Measurements from ENCODE around the gene MBTPS1. TPM values are rescaled to one million over a fixed set of nuclear protein-coding genes. Genes with fewer than 3 reads are reported as not detected.

The MBTPS1 gene
- total RNA-seq, 1 donor from 2014 or later, result 122 TPM

GRCh38 chr16:84040823-84041820, 75.6 kb downstream of the MBTPS1 start:
- no peak for DNase-seq (ENCODE audit: extremely low read depth, low read depth, low spot score)

DNA sequence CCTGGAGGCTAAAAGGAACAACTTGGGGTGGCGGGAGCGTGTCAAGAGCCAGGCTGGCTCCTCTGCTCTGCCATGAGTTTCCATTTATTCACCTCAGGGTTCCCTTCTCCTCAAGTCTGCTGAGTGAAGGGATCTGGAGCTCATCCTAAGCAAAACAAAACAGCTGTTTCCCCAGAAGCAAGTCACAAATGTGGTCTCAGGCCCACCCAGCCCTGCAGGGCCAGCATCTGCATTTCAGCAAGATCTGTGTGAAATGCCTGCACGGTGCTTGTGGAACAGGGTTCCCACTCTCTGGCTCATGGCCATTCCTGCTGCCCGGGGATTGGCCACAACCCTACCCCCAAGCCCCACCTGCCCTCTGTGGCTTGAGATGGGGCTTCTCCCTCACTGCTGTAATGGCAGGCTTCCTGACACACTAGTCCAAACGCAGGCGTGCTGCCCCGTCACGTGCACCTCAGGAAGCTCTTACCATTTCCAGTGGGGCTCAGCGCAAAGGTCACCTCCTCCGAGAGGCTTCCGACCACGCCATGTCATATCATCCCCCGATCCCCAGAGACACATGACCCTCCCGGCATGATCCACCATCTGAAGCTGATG, 76.4 kb downstream of the MBTPS1 start:
- no peak for DNase-seq (ENCODE audit: extremely low read depth, low read depth, low spot score)

GRCh38 chr16:84039696-84040095, 77.0 kb downstream of the MBTPS1 start:
- DNase-seq (ENCODE audit: extremely low read depth, low read depth, low spot score), result no peak

GRCh38 chr16:84038469-84038868, 78.3 kb downstream of the MBTPS1 start:
- no peak for DNase-seq (ENCODE audit: extremely low read depth, low read depth, low spot score)

DNA sequence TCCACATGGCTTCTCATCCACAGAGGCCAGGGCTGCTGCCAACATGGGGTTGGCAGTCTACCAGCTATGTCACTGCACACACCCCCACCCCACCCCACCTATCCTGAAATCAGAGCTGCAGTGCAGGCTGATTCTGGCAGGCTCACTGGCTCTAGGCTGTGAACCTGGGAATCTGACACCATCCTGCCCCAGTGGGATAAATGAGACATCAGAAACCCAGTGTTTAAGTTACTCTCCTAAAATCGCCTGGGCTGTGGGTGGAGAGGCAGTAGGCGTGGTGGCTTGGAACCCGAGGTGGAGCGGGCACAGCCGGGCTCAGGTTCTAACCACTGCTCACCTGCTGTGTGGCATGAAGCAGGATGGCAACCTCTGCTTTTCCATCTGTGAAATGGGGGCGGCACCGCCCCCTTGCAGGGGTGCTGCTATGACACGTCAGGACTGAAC, 79.7 kb downstream of the MBTPS1 start:
- no peak for DNase-seq (ENCODE audit: extremely low read depth, low read depth, low spot score)

GRCh38 chr16:84036131-84036530, 80.6 kb downstream of the MBTPS1 start:
- no peak for DNase-seq (ENCODE audit: extremely low read depth, low read depth, low spot score)

DNA sequence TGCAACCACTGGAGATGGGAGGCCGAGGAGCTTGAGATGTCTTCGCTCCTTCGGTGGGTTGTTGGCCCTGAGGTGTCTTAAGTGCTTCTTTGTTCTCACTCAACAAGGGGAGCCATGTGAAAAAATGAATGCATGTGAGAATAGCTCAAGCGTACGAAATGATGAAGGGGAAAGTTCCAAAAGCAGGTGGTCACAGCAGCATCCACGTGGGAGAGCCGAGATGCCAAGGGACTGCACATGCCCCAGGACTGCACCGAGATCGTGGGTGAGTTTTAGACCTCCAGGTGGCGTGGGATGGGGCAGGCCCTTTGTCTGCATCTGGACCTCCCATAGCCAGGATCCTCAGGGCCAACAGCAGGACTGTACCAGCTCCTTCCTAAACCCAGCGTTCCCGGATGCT, 82.2 kb downstream of the MBTPS1 start:
- no peak for DNase-seq (ENCODE audit: extremely low read depth, low read depth, low spot score)

GRCh38 chr16:84033251-84034195, 83.2 kb downstream of the MBTPS1 start:
- DNase-seq (ENCODE audit: extremely low read depth, low read depth, low spot score), result no peak

DNA sequence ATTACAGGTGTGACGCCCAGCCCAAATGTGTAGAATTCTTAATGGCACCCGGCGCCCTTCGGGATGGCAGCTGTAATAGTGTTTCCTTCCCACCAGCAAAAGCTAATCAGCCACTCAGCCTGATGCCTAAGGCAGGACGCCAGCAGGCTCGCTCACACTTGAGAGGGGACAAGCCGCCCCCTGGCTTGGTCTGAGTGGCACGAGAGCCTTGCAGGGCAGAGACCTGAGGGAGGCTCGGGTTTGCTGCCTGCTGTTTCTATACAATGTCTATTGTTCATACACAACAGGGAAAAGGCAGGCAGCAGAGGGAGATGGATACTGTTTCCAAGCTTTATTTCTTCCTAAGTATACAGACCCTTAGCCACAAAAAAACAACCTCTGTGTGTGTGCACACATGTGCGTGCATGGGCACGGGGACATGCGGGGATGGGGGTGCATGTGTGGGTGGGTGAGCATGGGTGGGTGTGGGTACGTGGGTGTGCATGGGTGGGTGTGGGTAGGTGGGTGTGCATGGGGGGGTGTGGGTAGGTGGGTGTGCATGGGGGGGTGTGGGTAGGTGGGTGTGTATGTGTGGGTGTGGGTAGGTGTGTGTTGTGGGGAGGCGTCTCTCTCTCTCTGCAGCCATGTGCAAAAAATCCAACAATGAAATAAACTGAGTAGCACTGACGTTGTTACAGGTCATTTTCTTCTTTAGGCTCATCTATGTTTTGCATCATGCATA, 84.1 kb downstream of the MBTPS1 start:
- DNase-seq (ENCODE audit: extremely low read depth, low read depth, low spot score), result no peak

DNA sequence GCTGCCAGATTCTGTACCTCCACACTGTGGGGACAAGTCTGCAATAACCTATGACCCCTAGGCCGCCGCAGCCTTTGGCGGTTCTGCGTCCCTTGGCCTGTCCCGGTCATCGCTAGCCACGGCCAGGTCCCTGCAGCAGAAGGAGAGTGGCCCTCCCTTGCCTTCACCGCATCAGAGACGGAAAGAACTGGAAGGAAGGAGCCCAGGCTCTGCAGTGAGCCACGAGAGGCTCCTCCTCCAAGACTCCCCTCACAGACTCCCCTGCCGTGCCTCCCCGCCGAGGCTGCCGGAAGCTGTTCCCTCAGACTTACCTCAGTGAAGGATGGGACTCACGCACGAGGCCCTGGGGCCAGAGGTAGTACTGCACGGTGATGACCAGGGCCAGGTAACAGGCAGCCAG, 85.2 kb downstream of the MBTPS1 start:
- DNase-seq (ENCODE audit: extremely low read depth, low read depth, low spot score), result no peak

GRCh38 chr16:84029297-84030047, 87.3 kb downstream of the MBTPS1 start:
- no peak for DNase-seq (ENCODE audit: extremely low read depth, low read depth, low spot score)

DNA sequence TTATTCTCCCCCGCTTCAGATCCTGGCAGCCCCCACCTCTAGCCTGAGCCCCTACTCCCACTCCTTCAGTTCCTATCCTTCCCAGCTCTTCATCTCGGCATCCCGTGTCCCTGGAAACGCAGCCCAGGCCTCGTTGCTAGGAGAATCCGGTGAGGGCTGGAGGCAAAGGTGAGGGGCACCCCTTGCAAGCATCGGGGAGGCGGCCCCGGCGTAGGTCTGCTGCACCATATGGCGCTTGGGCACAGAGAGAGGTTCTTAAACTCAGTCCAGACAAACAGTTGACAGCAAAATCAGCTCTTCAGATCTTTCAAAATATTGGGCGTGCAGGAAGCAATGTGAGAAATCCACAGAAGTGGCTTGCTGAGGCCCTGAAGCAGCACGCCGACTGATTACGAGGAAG, 89.1 kb downstream of the MBTPS1 start:
- no peak for DNase-seq (ENCODE audit: extremely low read depth, low read depth, low spot score)

DNA sequence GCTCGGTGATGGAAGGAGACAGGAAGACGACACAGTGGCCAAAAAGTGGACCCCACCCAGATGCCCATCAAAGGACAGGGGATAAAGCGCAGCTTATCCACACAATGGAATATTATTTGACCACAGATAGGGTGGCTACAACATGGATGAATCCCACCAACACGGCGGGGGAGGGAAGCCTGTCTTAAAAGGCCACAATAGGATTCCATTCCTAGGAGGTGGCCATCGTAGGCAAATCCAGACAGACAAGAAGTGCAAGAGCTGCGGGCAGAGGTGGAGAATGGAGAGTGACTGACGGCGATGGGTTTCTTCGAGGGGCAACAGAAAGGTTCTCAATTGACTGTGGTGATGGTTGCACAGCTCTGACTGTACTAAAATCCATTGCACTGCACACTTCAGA, 90.1 kb downstream of the MBTPS1 start:
- no peak for DNase-seq (ENCODE audit: extremely low read depth, low read depth, low spot score)

DNA sequence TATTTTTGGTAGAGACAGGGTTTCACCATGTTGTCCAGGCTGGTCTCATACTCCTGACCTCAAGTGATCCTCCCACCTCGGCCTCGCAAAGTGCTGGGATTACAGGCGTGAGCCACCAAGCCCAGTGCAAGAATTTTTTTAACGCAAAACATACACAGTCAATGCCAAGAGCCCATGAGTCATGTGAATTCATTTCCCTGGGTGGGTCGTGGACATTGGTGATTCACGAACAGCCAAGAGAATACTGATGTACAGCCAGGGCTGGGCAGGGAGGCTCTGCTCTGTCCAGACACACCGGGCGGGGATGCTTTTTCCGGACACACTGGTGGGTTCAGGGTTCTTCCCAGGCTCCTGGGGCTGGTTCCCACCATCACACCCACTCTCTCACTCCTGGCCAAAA, 91.9 kb downstream of the MBTPS1 start:
- DNase-seq (ENCODE audit: extremely low read depth, low read depth, low spot score), result no peak

- DNase-seq (ENCODE audit: extremely low read depth, low read depth, low spot score), result no peak
Measured at GRCh38 chr16:84022644-84023043, 94.1 kb downstream of the MBTPS1 start.

GRCh38 chr16:84021488-84021887, 95.3 kb downstream of the MBTPS1 start:
- DNase-seq (ENCODE audit: extremely low read depth, low read depth, low spot score), result no peak

DNA sequence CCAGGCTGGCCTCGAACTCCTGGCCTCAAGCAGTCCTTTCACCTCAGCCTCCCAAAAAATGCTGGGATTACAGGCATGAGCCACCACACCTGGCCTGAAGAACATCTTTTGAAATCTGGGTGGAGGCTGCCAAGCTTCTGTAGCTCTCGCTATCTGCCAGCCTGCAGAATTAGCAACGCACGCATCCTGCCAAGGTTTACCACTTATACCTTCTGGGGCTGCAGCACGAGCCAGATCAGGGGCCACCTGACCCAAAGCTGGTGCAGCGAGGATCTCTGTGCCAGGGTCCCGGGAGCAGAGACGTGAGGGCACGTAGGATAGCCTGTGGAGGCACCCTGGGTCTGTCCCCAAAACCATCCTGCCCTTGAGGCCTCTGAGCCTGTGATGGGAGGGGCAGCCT, 96.4 kb downstream of the MBTPS1 start:
- no peak for DNase-seq (ENCODE audit: extremely low read depth, low read depth, low spot score)

DNA sequence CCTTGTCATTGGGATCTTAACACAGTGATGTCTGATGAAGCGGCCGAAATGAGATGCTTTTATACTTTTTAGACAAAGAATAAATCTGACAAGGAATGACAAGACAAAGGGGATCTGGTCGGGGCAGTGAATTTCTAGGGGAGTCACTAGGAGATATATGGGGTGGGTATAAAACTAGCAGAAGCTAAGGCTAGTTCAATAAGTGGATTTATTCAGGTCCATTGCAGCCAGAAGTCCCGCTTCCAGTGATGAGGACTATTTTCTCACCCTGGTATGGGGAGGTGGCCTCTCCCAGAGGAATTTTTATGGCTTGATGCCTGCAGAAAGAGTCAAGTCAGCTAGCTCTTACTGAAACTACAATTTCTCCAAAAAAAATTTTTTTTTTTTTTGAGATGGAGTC, 98.0 kb downstream of the MBTPS1 start:
- no peak for DNase-seq (ENCODE audit: extremely low read depth, low read depth, low spot score)

- no peak for DNase-seq (ENCODE audit: extremely low read depth, low read depth, low spot score)
Measured at GRCh38 chr16:84016477-84016876, 100.3 kb downstream of the MBTPS1 start.

GRCh38 chr16:84015399-84015798, 101.3 kb downstream of the MBTPS1 start:
- DNase-seq (ENCODE audit: extremely low read depth, low read depth, low spot score), result no peak
